Measurements from ENCODE around the gene ENTPD8. TPM values are rescaled to one million over a fixed set of nuclear protein-coding genes. Genes with fewer than 3 reads are reported as not detected.

Gene ENTPD8
- total RNA-seq, 4 donors from 2014 or later: 0.57 TPM; not detected in 3

DNA sequence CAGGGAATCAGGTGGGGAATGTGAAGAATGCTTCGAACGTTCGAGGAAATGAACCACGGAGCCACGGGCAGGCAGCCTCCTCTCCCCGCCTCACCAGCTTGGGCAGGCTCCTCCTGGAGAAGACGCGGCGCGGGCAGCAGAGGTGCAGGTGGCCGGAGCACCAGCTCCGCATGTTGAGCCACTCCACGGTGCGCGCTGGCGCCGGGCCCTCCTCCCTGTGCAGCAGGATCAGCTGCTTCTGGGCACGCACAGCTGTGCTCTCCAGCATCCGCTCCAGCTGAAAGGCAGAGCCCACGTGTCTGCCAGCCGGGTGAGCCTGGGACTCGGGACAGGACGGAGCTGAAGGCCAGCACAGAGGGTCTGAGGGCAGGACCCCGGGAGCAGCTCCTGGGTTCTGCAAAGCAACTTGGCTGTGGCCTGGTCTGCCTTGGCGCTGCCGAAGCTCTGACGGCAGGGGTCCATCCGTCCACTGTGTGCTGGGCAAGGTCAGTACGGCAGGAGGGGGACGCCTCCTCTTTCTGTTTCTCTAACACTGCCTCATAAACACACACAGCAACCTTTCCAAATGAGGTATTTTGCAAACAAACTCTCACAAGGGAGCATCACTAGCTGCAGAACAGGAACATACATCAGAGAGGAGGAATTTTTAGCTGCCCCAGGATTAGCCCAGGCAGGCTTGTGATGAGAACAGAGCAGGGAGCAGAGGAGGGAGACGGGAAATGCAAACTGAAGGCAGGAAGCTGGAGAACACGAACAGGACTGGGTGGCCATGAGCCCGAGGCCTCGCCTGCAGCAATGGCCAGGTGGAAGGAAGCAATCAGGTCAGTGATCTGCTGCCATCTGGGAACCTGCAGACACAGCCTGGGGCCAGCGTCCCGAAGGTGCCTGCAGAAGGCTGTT lies 38.1 kb upstream of the ENTPD8 start:
- H3K4me3 ChIP-seq: no peak overlapping the region
- TF ChIP-seq EP300 (IDR thresholded peaks at IDR 0.05) (no peak), POLR2AphosphoS5 (IDR thresholded peaks at IDR 0.05) (no peak), CTCF (IDR thresholded peaks at IDR 0.05) (no peak), POLR2A (IDR thresholded peaks at IDR 0.05) (no peak)
- H3K9me3 ChIP-seq: peaks cover 0 to 18% (median 0%) of the 10 kb centered on the region in 3 donors
- H3K36me3 ChIP-seq: peaks cover 0 to 38% of the 10 kb centered on the region in 2 donors
- peaks cover 0 to 12% (median 0%) of the 10 kb centered on the region in 3 donors for H3K4me1 ChIP-seq
- ATAC-seq: peak; percentile 10
- H3K27ac ChIP-seq: no peak overlapping the region
- no peaks in the 10 kb centered on the region for H3K27me3 ChIP-seq
- WGBS, 2 donors (ENCODE audit: low coverage in 1 of 2): 80 to 92% methylated on average over 1 to 4 of the region's 36 CpGs

DNA sequence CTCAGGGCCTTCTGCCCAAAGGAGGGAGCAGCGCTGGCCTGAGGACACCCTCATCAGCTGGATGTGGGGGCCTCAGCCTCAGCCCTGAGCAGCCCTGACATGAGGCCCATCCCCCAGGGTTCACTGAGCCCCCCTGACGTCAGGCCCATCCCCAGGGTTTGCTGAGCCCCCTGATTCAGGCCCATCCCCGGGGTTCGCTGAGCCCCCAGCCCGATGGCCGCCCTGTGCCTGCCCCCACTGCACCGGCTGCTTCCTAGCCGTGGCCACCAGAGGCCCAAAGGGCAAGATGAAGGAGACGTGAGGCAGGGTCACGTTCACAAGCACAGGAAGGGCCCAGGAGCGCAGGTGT lies 37.4 kb upstream of the ENTPD8 start:
- no peak for ATAC-seq
- Histone ChIP-seq H3K4me1 (peaks cover 0 to 12% (median 0%) of the 10 kb centered on the region in 3 donors), H3K9me3 (peaks cover 0 to 18% (median 0%) of the 10 kb centered on the region in 3 donors), H3K27ac (no peak overlapping the region), H3K36me3 (peaks cover 0 to 38% of the 10 kb centered on the region in 2 donors), H3K27me3 (no peaks in the 10 kb centered on the region), H3K4me3 (no peak overlapping the region)
- no peak for TF ChIP-seq EP300 (IDR thresholded peaks at IDR 0.05)
- TF ChIP-seq POLR2AphosphoS5 (IDR thresholded peaks at IDR 0.05): no peak
- no peak for TF ChIP-seq POLR2A (IDR thresholded peaks at IDR 0.05)
- TF ChIP-seq CTCF (IDR thresholded peaks at IDR 0.05): no peak
- WGBS, 2 donors (ENCODE audit: low coverage in 1 of 2): 100% methylated on average over 1 of the region's 11 CpGs; no CpG with 5 or more reads in 1 of the 2 donors

- Histone ChIP-seq H3K4me1 (peaks cover 0 to 12% (median 0%) of the 10 kb centered on the region in 3 donors), H3K36me3 (peaks cover 0 to 38% of the 10 kb centered on the region in 2 donors), H3K4me3 (no peak overlapping the region), H3K9me3 (peaks cover 0 to 18% (median 0%) of the 10 kb centered on the region in 3 donors), H3K27me3 (no peaks in the 10 kb centered on the region), H3K27ac (no peak overlapping the region)
- ATAC-seq: no peak
- WGBS, 2 donors (ENCODE audit: low coverage in 1 of 2): 95% methylated on average over 16 of the region's 29 CpGs; no CpG with 5 or more reads in 1 of the 2 donors
- TF ChIP-seq POLR2AphosphoS5 (IDR thresholded peaks at IDR 0.05) (no peak), CTCF (IDR thresholded peaks at IDR 0.05) (no peak), EP300 (IDR thresholded peaks at IDR 0.05) (no peak), POLR2A (IDR thresholded peaks at IDR 0.05) (no peak)
These were observed 36.8 kb upstream of the ENTPD8 start for GRCh38 chr9:137477778-137478612.

- no peaks in the 10 kb centered on the region for H3K27me3 ChIP-seq
- ATAC-seq: no peak
- H3K4me1 ChIP-seq: peaks cover 0 to 4% (median 0%) of the 10 kb centered on the region in 3 donors
- H3K4me3 ChIP-seq: no peak overlapping the region
- peaks cover 0 to 38% of the 10 kb centered on the region in 2 donors for H3K36me3 ChIP-seq
- H3K9me3 ChIP-seq: peaks cover 0 to 18% (median 0%) of the 10 kb centered on the region in 3 donors
- TF ChIP-seq POLR2A (IDR thresholded peaks at IDR 0.05): no peak
- TF ChIP-seq CTCF (IDR thresholded peaks at IDR 0.05): no peak
- TF ChIP-seq POLR2AphosphoS5 (IDR thresholded peaks at IDR 0.05): no peak
- TF ChIP-seq EP300 (IDR thresholded peaks at IDR 0.05): no peak
- H3K27ac ChIP-seq: no peak overlapping the region
- WGBS, 2 donors (ENCODE audit: low coverage in 1 of 2): no CpG with 5 or more reads among the region's 11 CpGs
These were observed 35.7 kb upstream of the ENTPD8 start for GRCh38 chr9:137476856-137477255.

Measured in gastroesophageal sphincter (tissue), 4 donors.